GM21717 (cell line): ENCODE measurements around the gene YPEL3.

ENCODE experiments used
- ATAC-seq: cut with Tn5 transposase; IDR thresholded peaks from one replicate; pipeline ENCODE4 v1.9.1; 2021; ENCODE audit warnings: mild to moderate bottlenecking, moderate library complexity; ENCODE audit not compliant: unreplicated experiment

Gene YPEL3

GRCh38 chr16:30091474-30092372 is 4.3 kb downstream of the YPEL3 start, which contains the start of gene TBX6:
TSS of gene TBX6 (minus strand) at chr16:30091924. CDS start at chr16:30091193, 731 bp downstream.
- peak; percentile 49 for ATAC-seq

DNA sequence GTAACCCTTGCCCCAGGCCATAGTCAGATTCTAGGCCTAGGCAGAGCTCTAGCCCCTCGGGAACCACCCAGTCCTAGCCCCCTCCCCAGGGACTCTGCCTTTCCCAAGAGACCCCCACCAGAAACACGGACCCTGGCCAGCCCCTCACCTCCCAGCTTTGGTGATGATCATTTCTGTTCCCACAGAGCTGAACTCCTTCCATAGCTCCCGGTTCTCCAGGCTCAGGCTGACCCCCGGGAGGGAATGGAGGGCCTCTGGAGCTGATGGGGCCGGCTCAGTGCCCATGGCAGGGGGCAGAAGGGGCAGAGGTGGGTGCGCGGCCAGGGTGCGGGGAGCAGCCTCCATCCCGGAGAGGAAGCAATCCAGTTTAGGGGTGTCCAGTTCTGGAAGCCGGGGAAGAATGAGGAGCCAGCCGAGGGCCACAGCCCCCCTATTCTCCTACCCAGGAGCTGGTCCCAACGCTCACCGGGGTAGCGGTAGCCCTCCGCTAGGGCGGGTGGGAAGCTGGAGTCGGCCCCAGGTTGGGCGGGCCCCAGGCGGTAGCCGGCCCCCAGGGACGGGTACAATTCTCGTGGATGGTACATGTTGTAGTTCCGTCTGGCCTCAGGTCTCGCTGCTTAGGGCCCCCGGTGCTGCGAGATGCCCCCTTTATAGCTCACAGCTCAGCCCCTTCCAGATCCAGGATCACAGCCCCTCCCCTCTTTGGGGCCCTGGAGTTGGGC is 5.2 kb downstream of the YPEL3 start:
- ATAC-seq: no peak

- no peak for ATAC-seq
Observed at GRCh38 chr16:30088832-30089624, 7.0 kb downstream of the YPEL3 start.

- ATAC-seq: no peak
Observed at GRCh38 chr16:30088237-30088831, 7.7 kb downstream of the YPEL3 start.

GRCh38 chr16:30087181-30087898 is 8.7 kb downstream of the YPEL3 start:
- ATAC-seq: no peak

DNA sequence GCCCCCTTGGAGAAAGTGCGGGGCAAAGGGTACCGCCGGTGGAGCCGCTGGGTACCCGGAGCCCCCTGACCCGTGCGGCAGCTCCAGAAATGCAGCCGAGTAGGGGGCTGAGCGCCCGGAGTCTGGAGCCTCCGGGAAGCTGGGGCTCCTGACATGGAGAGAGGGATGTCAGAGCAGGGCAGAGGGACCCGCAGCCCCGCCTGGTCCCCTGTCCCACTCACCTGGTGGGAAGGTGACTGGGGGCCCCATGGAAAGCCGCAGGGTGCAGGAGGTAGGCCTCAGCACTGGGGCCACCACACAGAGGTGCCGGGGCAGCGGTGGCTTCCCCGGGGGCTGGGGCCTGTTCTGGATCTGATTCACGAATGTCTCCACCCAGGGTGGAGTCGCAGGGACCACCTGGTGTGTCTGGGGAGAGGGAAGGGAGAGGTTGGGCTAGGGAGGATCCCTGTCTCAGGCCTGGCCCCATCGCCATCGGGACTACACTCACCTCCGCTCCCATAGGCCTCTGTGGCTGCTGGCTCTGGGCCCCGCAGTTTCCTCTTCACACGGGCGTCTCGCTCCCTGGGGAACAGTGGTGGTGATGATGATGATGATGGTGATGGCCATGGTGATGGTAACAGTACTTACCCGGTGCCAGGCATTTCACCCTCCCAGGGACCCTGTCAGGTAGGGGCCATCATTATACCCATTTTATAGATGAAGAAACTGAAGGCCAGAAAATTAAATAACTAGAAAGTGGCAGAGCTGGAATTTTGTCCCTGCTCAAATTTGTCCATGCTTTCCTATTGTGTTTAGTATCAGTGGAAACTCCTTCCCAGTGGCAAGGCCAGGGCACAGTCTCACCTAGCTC is 9.5 kb downstream of the YPEL3 start:
- ATAC-seq: no peak

DNA sequence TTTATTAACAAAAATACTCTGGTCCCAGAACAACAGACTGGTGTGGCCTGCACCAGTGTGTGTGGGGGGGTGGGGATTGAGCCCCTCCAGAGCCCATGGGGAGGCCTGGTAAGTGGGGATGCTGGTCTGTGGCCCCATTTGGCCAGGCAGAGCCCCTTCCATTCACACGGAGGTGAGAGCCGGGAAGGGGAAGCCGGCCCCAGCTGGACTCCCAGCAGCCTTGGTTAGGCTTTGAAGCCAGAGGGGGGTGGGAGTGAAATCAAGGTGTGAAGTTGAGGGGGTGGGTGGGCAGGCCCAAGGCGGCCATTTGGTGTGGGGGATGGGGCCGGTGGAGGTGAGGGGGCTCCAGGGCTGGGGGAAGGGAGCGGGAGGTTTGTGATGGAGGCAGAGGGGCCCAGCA is 10.2 kb downstream of the YPEL3 start:
- no peak for ATAC-seq

- ATAC-seq: no peak
Observed at GRCh38 chr16:30085247-30085646, 10.8 kb downstream of the YPEL3 start.

GRCh38 chr16:30084816-30085159 is 11.2 kb downstream of the YPEL3 start:
- ATAC-seq: no peak

GRCh38 chr16:30084096-30084815 is 11.8 kb downstream of the YPEL3 start:
- ATAC-seq: no peak

GRCh38 chr16:30083216-30084055 is 12.6 kb downstream of the YPEL3 start:
- no peak for ATAC-seq

DNA sequence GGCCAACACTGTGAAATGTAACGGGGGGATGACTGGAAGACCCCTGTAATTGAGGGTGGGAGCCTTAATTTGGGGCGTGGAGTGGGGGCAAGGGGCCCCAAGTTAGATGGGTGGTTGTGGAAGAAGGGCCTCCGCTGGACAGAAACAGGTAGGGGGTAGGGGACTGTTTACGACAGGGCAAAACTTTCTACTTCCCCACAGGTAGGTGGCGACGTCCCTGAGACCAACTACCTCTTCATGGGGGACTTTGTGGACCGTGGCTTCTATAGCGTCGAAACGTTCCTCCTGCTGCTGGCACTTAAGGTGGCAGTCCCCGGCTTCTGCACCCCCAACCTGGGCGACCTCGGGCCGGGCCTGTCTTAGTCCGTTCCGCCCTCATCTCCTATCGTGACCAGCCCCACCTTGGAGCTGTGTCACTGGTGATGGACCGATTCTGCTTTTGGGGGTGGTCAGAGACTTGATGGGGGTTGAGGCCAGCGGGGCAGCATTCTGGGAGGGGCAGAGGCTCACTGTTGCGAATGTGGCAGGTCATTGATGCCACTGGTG is 13.4 kb downstream of the YPEL3 start:
- ATAC-seq: no peak

- ATAC-seq: no peak
Observed at GRCh38 chr16:30079480-30079879, 16.5 kb downstream of the YPEL3 start.

DNA sequence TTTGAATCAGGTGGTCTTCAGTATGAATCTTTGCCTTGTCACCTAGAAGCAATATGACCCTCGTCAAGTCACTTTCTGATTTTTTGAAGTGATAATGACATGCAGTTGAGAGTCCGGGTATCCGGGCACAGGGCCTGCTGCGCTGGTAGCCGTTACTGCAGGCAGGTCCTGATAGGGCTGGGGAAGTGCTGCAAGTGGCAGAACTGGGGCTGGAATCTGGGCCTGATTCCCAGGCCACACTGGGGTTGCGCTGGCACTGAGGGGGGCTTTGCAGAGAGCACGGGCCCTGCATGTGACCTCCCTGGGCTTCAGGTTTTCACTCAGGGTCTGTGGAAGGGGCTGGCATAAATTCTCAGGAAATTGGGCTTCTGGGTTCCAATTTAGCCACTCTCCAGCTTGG is 17.3 kb downstream of the YPEL3 start:
- ATAC-seq: no peak

DNA sequence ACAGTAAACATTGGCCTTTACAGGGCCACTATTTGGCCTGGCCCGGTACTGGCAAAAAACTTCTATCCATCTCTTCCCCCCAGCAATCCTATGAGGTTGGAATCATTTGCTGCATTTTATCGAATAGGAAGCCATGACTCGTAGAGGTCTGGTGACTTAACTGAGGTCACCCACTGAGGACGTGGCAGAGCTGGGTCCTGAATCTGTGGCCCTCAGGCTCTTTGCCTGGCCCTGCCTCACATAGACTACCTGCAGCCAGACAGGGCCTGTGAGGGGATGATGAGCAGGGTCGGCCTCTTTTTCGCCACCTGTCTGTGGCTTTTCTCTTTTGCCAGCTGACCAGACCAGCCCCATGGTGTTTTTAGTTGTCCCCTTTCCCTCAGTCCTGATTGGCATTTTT is 18.4 kb downstream of the YPEL3 start:
- no peak for ATAC-seq

DNA sequence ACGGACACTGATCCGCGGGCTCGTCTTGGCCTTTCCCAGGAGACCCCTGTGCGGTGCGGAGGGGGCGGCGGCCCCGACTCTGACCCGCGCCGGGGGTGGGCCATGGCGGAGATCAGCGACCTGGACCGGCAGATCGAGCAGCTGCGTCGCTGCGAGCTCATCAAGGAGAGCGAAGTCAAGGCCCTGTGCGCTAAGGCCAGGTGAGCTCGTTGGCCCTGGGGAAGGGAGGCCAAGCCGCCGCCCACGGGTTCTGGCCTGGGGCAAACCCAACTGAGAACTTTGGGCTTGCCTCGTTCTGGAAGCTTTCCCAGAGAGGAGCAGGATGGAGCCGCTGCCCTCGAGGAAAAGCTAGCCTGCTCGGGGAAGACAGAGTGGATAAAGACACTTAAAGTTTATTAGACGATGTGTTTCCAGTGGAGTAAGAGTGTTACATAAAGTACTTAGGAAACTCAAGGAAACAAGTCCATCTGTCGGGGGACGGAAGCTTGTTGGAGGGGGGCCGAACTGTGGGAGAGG is 19.7 kb downstream of the YPEL3 start:
- ATAC-seq: no peak

DNA sequence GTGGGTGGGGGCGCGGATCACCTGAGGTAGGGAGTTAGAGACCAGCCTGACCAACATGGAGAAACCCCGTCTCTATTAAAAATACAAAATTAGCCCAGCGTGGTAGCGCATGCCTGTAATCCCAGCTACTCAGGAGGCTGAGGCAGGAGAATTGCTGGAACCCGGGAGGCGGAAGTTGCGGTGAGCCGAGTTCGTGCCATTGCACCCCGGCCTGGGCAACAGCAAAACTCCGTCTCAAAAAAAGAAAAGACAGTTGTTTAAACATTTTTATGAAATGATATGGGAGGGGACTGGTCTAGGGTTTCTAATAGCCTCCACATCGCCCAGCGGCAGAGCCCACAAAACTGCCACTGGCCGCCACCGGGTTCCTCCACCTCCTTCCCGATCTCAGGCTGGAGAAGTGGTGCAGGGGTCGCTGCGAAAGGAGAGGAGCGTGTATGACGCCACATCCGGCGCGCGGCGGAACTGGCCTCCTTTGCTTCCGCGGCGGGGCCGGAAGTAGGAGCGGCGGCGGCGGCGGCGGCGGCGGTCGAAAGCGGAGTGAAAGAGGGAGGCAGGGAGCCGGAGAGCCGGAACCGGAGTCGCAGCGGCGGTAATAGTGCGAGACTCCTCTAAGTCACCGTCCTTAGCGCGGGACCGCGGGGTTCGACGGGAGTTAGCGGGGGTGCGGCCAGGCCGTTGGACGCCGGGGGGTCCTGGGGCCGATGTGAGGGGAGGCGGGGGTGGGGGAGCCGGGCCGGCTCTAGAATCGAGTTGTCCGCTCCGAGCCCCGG is 20.3 kb downstream of the YPEL3 start, which contains the start of gene PPP4C:
TSS of gene PPP4C (plus strand) at position 492 of the 773 bp plus-strand sequence. CDS start 384 bp downstream, outside the sequence.
- ATAC-seq: no peak
